ENCODE results near the gene ELOVL3.
"Not testable (repeated sequence)": the region's sequence is repeated elsewhere in the genome, so short reads cannot be mapped to it uniquely, and the experiment has no call there.

ELOVL3 gene

DNA sequence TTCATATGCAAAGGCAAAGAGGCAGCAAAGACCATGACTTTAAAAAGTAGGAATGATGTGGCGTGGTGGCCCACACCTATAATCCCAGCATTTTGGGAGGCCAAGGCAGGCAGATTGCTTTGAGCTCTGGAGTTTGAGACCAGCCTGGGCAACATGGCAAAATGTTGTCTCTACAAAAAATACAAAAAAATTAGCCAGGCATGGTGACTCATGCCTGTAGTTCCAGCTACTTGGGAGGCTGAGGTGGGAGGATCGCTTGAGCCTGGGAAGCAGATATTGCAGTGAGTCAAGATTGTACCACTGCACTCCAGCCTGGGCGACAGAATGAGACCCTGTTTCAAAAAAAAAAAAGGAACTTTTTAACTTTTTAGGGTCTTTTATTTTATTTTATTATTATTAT lies 26.4 kb downstream of the ELOVL3 start:
- not testable (repeated sequence) for DNase-seq (ENCODE audit: low read depth in 2 of 2)

DNA sequence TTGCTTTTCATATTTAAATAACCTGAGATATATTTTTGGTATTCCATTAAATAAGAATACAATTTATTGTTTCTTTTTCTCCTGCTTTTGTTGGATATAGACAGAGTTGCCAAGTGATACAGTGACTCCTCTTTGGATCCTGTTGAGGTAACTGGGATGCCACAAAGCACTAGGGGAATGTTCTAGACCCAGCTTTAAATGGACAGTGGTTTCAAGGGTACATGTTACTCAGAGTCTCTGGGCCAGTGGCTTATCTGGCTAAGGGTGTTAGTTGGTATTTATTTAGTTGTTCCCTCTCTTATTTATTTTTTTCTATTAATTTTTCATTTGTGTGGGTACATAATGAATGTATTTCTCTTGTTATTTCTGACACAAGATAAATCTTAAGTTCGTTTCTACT lies 28.3 kb downstream of the ELOVL3 start:
- no peak for DNase-seq (ENCODE audit: low read depth in 2 of 2)

DNA sequence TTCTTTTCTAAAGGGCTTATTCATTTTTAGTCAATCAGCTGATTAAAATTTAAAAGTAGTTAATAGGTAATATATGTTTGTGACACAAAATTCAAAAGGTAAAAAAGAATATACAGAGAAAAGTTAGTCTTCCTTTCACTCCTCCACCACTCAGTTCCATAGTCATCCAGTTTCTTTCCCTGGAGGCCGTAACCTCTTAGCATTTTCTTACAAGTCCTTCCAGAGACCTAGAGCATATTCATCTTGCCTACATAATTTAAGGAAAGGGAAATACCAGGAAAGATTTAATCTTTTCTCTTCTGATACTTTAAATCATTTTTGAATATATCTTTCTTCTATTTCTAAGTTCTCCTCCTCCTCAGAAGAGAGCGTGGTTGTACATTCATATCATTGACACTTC lies 29.3 kb downstream of the ELOVL3 start:
- DNase-seq (ENCODE audit: low read depth in 2 of 2), result no peak

DNA sequence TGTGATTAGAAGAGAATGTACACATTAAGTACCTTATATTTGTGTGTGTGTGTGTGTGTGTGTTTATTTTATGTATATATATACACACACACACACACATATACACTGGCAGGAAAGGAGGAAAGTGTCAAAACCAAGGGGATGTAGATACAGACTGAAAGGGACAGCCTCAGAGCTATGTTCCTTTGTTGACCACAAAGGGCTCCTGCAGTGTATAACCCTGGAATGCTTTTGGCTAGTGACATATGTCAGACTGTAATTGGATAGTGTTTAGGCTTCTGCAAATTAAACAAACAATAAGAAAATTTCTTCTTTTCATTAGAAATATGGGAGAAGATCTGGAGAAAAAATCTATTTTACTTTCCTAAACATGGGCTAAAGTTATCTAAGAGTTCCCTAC lies 35.1 kb downstream of the ELOVL3 start:
- no peak for DNase-seq (ENCODE audit: low read depth in 2 of 2)

DNA sequence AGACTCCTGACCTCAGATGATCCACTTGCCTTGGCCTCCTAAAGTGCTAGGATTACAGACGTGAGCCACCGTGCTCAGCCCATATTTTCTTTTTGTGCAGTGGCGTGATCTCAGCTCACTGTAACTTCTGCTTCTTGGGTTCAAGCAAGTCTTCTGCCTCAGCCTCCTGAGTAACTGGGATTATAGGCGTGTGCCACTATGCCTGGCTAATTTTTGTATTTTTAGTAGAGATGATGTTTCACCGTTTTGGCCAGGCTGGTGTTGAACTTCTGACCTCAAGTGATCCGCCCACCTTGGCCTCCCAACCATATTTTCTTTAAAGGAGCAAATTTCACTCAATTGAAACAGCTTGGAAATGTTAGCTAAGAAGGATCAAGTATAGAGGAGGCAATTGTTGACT lies 35.7 kb downstream of the ELOVL3 start:
- no peak for DNase-seq (ENCODE audit: low read depth in 2 of 2)

DNA sequence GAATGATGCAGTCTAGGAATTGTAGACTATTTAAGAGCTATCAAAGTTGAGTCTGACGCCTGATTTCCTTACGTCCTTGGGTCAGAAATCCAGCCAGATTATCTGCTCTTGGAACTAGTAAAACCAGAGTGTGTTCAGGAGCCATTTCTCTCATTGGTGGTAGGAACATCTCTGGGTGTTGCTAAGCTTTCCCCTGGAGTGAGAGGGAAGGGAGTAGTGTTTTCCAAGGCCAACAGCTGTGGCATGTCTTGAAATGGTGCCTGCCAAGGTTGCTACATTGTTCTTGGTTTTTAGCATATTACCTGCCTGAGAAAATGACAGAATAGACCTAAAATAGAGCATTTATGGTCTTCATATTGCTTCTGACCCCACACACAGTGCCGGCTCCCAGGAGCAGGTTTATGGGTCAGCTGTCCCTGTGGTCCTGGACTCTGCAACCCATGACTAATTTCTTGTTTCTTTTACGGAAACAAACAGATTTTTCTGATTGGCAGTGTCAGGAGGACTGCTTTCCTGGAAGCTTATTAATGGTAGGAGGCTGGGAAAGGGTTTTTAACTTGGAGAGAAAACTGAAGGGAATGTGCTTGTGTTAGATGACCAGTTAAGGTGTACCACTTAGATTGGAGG lies 36.8 kb downstream of the ELOVL3 start:
- no peak for DNase-seq (ENCODE audit: low read depth in 2 of 2)

DNA sequence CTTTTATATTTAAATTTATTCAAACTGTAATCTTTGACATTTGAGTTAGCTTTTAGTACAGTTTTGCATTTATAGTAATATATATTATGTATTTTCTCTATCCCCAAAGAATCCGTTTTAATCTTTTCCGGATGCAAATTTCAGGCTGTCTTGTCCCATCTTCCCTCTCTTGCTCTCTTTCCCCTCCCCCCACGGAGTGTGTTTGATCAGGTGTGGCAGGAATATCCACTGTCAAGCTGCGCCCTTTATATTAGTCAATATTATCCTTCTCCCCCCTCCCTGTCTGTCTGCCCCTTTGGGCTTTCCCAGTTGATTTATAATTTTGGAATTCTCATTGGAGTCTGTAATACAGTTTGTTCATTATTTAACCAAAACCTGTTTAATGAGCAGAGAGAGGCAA lies 38.3 kb downstream of the ELOVL3 start:
- DNase-seq (ENCODE audit: low read depth in 2 of 2), result no peak

DNA sequence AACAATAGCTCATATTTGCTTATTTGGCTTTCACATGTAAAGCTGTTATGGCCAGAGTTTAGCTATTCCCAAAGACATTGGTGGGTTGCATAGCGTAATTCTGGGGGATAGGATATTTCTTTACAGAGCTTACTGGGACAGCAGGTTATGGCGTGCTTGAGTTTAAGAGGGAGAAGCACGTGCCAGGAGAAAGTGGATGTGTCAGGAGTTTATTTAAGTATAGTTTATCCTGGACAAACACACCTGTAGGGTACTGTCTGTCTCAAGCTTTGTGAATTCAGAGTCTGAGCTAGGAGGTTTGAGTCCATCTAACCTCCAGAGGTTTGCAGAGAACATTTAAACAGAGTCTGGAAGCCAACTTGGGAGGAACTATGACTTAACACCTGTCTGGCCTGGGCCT lies 40.6 kb downstream of the ELOVL3 start:
- DNase-seq (ENCODE audit: low read depth in 2 of 2), result no peak

DNA sequence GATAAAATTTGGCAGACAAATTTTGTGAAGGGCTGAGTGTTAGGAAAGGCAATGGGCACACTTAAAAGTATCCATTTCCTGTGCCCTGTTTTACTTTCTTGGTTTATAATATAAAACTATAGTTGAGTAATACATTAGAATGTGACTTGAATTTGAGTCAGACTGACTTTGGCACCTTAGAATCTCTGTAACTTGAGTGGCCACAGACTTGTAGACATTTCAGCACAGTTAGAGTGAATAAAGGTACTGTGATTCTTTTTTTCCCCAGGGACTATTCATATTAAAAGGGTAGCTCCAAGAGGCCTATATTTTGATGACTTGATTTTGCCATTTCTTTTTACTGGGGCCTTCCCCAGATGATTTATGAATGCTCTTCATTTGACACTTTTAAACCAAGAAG lies 41.6 kb downstream of the ELOVL3 start:
- peak in 1 of 2 experiments; percentile 13 for DNase-seq (ENCODE audit: low read depth in 2 of 2)

DNA sequence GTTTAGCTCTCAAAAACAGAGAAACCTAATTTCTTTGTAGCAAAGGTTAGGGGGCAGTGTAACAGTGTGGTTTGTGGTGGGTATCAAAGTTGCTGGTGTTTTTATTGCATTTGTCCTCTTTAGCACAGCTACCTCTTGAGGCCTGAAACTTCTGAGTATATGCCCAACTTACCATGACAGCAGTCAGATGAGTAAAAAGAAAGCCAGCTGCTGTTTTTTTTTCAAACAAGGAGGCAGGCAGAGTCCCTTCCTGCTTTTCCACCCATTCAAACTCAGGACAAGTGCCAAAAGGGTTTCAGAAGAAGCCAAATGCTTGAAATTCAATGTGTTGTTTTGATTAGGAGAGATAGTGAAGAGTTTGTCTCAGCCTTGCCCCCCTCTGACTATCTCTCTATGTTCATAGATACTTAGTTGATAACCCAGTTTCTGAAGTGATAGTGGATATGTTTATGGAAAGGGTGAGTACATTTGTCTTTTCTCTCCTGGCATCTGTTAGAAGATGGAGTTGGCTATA lies 42.3 kb downstream of the ELOVL3 start:
- DNase-seq (ENCODE audit: low read depth in 2 of 2), result no peak

DNA sequence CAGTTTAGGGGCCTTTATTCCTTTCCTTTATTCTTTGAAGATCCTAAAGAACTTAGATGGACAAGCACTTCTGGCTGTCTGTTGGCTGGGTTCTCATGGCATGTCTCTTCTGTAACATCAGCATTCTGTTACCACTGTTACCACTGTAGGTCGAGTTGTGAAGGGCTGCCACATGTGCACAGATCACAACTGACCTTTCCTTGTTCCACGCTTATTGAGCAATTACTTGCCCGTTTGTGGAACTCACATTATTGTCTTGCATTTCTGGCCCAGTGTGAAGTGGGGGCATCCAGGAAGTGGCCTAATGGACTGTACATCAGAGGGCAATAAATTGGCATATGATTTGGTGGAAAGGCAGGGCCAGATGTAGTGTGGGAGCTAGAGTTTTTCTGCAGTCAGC lies 42.9 kb downstream of the ELOVL3 start:
- DNase-seq (ENCODE audit: low read depth in 2 of 2), result no peak

DNA sequence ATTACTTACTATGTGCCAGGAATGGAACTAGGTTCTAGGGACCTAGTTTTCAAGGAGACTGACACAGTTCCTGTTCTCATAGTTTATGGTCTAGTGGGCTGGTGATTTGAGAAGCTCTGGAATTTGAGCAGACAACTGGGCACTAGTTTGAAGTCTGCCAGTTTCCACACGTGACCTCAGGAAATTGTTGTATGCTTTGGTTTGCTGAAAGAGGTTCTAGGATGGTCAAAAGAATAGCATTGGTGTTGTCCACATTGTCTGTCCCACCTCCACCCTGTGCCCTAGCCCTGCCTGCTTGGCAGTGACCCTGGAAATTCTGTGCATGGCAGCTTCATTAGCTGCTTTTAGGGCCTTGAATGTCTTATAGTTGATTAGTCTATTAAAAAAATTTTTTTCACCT lies 48.0 kb downstream of the ELOVL3 start:
- DNase-seq (ENCODE audit: low read depth in 2 of 2), result no peak

DNA sequence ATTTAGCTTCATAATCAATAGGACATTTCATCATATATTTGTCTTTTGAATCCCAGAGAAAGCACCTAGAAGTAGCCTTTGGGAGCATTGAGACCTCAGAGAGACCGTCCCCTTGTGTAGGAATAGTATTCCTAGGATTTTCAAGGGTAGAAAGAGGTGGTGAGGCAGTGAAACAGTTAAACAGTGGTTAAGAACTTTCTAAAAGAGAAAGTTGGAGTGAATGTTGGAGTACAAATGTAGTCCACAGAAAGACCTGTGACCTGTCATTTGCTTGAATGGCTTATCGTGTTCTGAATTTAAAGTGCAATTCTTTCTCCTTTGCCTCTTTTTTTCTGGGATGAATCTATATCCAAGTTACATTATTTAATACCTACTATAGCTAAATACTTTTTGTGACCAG lies 49.2 kb downstream of the ELOVL3 start:
- no peak for DNase-seq (ENCODE audit: low read depth in 2 of 2)

DNA sequence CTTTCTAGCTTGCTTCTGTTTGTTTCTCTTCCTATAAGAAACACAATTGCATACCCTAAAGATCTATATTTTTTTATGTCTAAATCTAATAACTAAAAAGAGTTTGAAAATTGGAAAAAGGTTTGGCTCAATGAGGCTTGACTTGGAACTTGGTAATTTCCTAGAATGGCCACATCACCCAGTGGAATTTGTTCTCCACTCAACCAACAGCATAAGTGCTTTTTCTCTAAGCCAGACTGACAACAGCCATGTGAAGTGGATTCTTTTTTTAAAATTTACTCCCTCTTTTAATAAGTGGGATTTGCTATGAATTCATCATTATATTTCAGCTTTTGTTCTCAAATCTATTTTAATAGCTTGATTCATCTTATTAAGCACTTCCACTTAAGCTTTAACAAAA lies 53.0 kb downstream of the ELOVL3 start:
- DNase-seq (ENCODE audit: low read depth in 2 of 2), result no peak
